ENCODE results near the gene ELAVL4.

The ELAVL4 gene

DNA sequence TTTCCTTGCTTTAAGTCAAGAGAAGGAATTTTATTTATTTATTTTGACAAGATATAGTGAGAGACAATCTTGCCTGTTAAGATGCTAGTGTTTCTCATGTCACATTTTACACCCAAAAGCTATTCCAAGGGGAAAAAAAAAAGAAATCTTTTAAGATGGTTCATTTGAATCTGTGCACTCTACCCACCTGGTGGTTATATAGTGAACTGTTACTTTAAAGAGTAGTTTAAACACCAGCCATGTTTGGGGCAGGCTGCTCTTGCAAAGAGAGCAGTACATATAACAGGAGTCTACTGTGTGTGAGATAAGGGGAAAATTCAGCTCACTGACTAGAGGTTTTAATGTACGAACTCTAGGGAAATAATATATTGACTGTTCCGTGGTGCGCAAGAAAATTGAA is 3.3 kb upstream of the ELAVL4 start:
- TF ChIP-seq, protein P1, sequence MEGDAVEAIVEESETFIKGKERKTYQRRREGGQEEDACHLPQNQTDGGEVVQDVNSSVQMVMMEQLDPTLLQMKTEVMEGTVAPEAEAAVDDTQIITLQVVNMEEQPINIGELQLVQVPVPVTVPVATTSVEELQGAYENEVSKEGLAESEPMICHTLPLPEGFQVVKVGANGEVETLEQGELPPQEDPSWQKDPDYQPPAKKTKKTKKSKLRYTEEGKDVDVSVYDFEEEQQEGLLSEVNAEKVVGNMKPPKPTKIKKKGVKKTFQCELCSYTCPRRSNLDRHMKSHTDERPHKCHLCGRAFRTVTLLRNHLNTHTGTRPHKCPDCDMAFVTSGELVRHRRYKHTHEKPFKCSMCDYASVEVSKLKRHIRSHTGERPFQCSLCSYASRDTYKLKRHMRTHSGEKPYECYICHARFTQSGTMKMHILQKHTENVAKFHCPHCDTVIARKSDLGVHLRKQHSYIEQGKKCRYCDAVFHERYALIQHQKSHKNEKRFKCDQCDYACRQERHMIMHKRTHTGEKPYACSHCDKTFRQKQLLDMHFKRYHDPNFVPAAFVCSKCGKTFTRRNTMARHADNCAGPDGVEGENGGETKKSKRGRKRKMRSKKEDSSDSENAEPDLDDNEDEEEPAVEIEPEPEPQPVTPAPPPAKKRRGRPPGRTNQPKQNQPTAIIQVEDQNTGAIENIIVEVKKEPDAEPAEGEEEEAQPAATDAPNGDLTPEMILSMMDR (conservative IDR thresholded peaks at IDR 0.05; ENCODE audit: low read depth, low read length) = no peak
- H3K4me3 ChIP-seq (ENCODE audit: low read depth, low read length) = no peak overlapping the region
- no peak for DNase-seq (ENCODE audit: low read depth)

DNA sequence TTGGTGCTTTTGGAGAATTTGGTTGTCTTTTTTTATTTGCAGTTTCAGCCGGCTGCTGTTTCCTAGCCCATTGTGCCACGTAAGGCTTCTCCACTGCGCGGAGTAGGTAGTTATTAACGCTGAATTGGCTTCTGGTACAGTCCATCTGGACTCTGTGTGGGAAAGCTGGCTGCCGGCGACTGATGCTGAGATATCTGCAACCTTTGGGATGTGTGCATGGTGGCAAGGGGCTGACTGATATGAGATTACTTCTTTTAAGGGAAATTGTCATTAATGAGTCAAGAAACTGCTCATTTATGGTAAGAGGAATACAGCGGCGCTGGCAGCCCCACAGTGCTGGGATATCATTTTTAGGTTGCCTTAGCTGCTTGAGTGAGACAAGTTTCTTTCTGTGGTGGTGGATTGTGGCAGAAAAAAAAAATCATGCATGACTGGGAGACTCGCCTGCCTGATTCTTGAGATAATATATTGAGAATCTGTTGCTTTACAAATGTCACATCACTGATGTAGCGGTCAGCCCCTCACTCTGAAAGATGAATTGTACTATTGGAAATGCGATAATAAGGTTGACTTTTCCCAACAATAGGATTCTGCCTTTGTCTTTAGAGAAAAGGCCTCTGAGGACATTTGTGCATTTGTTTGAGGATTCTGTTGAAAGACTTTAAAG is 2.5 kb upstream of the ELAVL4 start:
- TF ChIP-seq, protein P1 (conservative IDR thresholded peaks at IDR 0.05; ENCODE audit: low read depth, low read length) = no peak
- no peak overlapping the region for H3K4me3 ChIP-seq (ENCODE audit: low read depth, low read length)
- no peak for DNase-seq (ENCODE audit: low read depth)

DNA sequence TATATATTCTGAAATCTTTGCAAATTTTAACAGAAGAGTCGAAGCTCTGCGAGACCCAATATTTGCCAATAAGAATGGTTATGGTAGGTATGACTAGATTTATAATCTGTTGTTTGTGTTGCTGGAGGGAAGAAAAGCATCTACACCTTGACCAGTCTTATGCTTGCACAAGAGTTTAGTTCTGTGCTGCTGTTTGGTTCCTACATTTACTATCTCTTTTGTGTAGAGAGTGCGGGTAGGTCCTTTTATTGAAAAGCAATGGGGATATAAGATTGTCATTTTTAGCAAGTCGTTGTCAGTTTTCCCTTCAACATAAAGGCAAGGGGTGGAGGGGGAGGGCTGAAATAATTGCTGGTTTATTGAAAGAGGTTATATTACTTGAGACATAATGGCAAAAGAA is 396 bp downstream of the ELAVL4 start:
- no peak overlapping the region for H3K4me3 ChIP-seq (ENCODE audit: low read depth, low read length)
- TF ChIP-seq, protein P1 (conservative IDR thresholded peaks at IDR 0.05; ENCODE audit: low read depth, low read length) = no peak
- DNase-seq (ENCODE audit: low read depth) = no peak

DNA sequence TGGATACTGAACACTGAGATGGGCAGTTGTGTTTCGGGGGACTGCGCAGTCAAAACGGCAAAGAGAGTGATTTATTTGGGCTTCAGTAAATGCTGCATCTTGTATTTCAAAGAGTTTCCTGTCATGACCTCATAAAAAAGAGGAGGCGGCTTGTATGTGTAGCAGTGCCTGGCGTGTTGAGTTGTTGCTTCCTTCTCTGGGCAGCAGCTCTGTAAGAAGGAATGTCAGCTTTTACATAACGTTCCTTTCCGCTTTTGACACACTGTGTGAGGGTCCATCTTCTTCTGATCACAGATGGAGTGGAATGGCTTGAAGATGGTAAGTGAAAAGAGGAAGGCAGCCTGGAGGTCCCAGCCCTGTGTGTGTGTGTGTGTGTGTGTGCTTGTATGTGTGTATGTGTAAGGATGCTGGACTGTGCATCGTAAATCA is 941 bp downstream of the ELAVL4 start:
- no peak overlapping the region for H3K4me3 ChIP-seq (ENCODE audit: low read depth, low read length)
- TF ChIP-seq, protein P1 (conservative IDR thresholded peaks at IDR 0.05; ENCODE audit: low read depth, low read length) = no peak
- peak; percentile 2 for DNase-seq (ENCODE audit: low read depth)

DNA sequence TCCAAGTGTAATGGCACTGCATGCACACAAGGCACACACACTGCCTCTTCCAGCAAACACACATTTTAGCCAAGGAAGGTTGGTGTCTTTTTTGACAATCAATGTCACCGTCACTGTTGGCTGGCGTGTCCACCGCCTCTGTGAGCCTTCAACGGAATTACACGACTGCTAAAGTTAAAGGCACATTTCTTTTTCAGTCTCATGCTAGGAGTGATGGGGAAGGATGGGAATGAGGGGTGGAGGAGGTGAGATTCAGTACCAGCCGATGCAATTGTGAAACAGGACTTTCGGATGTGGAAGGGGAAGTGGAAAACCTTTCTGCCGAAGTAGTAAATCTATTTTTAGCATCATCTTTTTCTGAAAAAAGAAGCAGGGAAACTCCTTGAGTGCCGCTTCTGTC is 1.4 kb downstream of the ELAVL4 start:
- TF ChIP-seq, protein P1 (conservative IDR thresholded peaks at IDR 0.05; ENCODE audit: low read depth, low read length) = no peak
- H3K4me3 ChIP-seq (ENCODE audit: low read depth, low read length) = no peak overlapping the region
- no peak for DNase-seq (ENCODE audit: low read depth)

DNA sequence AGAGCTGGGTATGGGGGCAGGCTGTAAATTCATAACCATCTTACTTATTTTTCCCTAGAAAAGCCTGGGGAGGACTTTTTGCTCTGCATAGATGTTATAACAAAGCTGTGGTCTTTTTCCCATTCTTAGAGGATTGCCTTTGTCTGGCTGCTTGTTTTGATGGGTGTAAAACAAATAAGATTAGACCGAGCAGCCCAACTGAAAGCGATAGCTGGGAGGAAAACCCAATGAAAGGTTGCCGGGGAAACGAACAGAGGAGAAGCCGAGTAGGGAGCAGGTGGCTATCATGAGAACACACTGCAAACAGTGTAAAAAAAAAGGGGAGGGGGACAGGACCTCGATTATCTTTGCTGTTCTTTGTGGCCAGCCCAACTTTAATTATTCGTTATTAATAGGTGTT is 1.9 kb downstream of the ELAVL4 start:
- no peak for DNase-seq (ENCODE audit: low read depth)
- H3K4me3 ChIP-seq (ENCODE audit: low read depth, low read length) = no peak overlapping the region

DNA sequence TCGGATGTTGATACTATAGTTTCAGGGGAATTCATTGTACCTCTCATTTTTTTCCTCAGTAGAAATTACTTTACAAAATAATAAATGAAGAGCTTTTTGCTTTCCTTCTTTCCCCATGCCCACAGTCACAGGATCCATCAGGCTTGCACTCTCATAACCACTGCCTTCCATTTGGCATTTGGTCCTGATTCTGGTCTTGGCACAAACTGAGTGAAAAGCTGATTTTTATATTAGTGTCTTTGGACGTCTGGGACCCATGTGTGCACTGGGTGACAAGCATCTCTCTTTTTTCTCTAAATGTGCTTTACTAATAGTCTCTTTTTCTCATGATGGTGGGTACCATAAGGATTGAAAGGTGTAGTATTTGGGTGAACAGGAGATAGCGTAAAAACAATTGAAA is 2.8 kb downstream of the ELAVL4 start:
- DNase-seq (ENCODE audit: low read depth) = no peak
- TF ChIP-seq, protein P1 (conservative IDR thresholded peaks at IDR 0.05; ENCODE audit: low read depth, low read length) = no peak
- H3K4me3 ChIP-seq (ENCODE audit: low read depth, low read length) = no peak overlapping the region

More for the DNA sequence above, 1.9 kb downstream of the ELAVL4 start:
- TF ChIP-seq, protein P1 (conservative IDR thresholded peaks at IDR 0.05; ENCODE audit: low read depth, low read length) = no peak
